ENCODE measurements around the gene SELENOW. TPM values are rescaled to one million over a fixed set of nuclear protein-coding genes. Genes with fewer than 3 reads are reported as not detected.
"Not testable (repeated sequence)": the region's sequence is repeated elsewhere in the genome, so short reads cannot be mapped to it uniquely, and the experiment has no call there.

The SELENOW gene
- total RNA-seq, 2 donors from 2014 or later: 89.5 to 101 TPM

- no peaks in the 10 kb centered on the region for H3K27me3 Mint-ChIP-seq
- no peaks in the 10 kb centered on the region for H3K9me3 ChIP-seq (ENCODE audit: control insufficient read depth, low read length, poor library complexity, severe bottlenecking)
- H3K4me1 Mint-ChIP-seq: peaks cover 28% of the 10 kb centered on the region
- peak overlapping the region; percentile 91 for H3K27ac Mint-ChIP-seq
- no peak for ATAC-seq
- no peak for DNase-seq
- peaks cover 12% of the 10 kb centered on the region for H3K36me3 Mint-ChIP-seq (ENCODE audit: low read depth)
- peak overlapping the region; percentile 97 for H3K4me3 Mint-ChIP-seq
Observed at GRCh38 chr19:47780215-47780551, 1.7 kb downstream of the SELENOW start.

- Mint-ChIP-seq H3K4me3 (peak overlapping the region; percentile 19), H3K4me1 (peaks cover 26% of the 10 kb centered on the region), H3K36me3 (ENCODE audit: low read depth) (peaks cover 12% of the 10 kb centered on the region), H3K27ac (no peak overlapping the region), H3K27me3 (no peaks in the 10 kb centered on the region)
- DNase-seq (no peak), ATAC-seq (no peak)
- H3K9me3 ChIP-seq (ENCODE audit: control insufficient read depth, low read length, poor library complexity, severe bottlenecking): no peaks in the 10 kb centered on the region
Observed at GRCh38 chr19:47781590-47782262, 3.2 kb downstream of the SELENOW start.

DNA sequence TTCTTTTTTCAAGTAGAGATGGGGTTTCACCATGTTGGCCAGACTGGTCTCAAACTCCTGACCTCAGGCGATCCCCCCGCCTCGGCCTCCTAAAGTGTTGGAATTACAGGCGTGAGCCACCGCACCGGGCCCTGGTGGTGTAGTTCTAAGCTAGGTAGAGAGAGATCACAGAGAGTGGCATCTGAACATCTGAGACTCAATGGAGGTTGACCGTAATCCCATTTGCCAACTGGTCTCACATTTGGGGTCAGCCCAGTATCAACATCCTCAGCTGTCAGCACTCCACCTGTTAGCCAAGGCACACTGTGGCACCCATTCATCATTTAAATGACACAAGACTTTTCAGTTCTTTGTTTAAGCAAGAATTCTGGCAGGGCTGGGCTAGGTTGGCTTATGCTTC is 8.1 kb downstream of the SELENOW start:
- H3K9me3 ChIP-seq (ENCODE audit: control insufficient read depth, low read length, poor library complexity, severe bottlenecking): no peaks in the 10 kb centered on the region
- no peak overlapping the region for H3K4me3 Mint-ChIP-seq
- DNase-seq (no peak), ATAC-seq (no peak)
- peaks cover 8% of the 10 kb centered on the region for H3K36me3 Mint-ChIP-seq (ENCODE audit: low read depth)
- peaks cover 7% of the 10 kb centered on the region for H3K4me1 Mint-ChIP-seq
- H3K27ac Mint-ChIP-seq: no peak overlapping the region
- H3K27me3 Mint-ChIP-seq: no peaks in the 10 kb centered on the region

DNA sequence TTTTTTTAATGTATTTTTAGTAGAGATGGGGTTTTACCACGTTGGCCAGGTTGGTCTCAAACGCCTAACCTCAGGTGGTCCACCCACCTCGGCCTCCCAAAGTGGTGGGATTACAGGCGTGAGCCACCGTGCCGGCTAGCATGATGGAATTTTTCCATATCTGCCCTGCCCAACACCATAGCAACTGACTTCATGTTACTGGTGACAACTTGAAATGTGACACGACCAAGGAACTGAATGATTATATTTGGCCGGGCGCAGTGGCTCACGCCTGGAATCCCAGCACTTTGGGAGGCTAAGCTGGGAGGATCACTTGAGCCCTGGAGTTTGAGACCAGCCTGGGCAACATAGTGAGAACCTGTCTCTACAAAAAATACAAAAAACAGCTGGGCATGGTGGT is 8.8 kb downstream of the SELENOW start:
- H3K27ac Mint-ChIP-seq, H3K4me1 Mint-ChIP-seq: not testable (repeated sequence)

DNA sequence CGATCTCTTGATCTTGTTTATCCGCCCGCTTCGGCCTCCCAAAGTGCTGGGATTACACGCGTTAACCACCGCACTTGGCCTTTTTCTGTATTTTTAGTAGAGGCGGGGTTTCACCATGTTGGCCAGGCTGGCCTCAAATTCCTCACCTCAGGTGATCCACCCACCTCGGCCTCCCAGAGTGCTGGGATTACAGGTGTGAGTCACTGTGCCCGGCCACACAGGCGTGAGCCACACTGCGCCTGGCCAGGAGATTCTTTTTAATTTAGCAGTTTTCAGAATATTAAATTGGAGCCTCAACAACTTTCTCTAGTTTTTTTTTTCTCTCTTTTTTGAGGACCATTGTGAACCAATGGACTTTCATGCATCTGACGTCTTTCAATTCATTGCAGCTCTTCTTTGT is 11.3 kb downstream of the SELENOW start:
- not testable (repeated sequence) for H3K9me3 ChIP-seq (ENCODE audit: control insufficient read depth, low read length, poor library complexity, severe bottlenecking); H3K27me3 Mint-ChIP-seq; H3K4me1 Mint-ChIP-seq; ATAC-seq; DNase-seq; H3K36me3 Mint-ChIP-seq (ENCODE audit: low read depth); H3K27ac Mint-ChIP-seq; H3K4me3 Mint-ChIP-seq

More for the DNA sequence above, 8.8 kb downstream of the SELENOW start:
- not testable (repeated sequence) for DNase-seq; H3K27me3 Mint-ChIP-seq; ATAC-seq; H3K4me3 Mint-ChIP-seq; H3K9me3 ChIP-seq (ENCODE audit: control insufficient read depth, low read length, poor library complexity, severe bottlenecking); H3K36me3 Mint-ChIP-seq (ENCODE audit: low read depth)

GRCh38 chr19:47790398-47790814 is 11.9 kb downstream of the SELENOW start:
- peaks cover 2% of the 10 kb centered on the region for H3K4me1 Mint-ChIP-seq
- DNase-seq (peak; percentile 65 to 83 (median 77)), ATAC-seq (peak; percentile 76)
- H3K4me3 Mint-ChIP-seq: no peak overlapping the region
- H3K27ac Mint-ChIP-seq: no peak overlapping the region
- peaks cover 2% of the 10 kb centered on the region for H3K9me3 ChIP-seq (ENCODE audit: control insufficient read depth, low read length, poor library complexity, severe bottlenecking)
- H3K27me3 Mint-ChIP-seq: no peaks in the 10 kb centered on the region
- no peaks in the 10 kb centered on the region for H3K36me3 Mint-ChIP-seq (ENCODE audit: low read depth)

- no peak for ATAC-seq
- H3K4me1 Mint-ChIP-seq: peaks cover 2% of the 10 kb centered on the region
- no peak for DNase-seq
- no peak overlapping the region for H3K4me3 Mint-ChIP-seq
- peaks cover 2% of the 10 kb centered on the region for H3K9me3 ChIP-seq (ENCODE audit: control insufficient read depth, low read length, poor library complexity, severe bottlenecking)
- no peaks in the 10 kb centered on the region for H3K27me3 Mint-ChIP-seq
- H3K27ac Mint-ChIP-seq: no peak overlapping the region
- H3K36me3 Mint-ChIP-seq (ENCODE audit: low read depth): no peaks in the 10 kb centered on the region
Observed at GRCh38 chr19:47792616-47793015, 14.1 kb downstream of the SELENOW start.

DNA sequence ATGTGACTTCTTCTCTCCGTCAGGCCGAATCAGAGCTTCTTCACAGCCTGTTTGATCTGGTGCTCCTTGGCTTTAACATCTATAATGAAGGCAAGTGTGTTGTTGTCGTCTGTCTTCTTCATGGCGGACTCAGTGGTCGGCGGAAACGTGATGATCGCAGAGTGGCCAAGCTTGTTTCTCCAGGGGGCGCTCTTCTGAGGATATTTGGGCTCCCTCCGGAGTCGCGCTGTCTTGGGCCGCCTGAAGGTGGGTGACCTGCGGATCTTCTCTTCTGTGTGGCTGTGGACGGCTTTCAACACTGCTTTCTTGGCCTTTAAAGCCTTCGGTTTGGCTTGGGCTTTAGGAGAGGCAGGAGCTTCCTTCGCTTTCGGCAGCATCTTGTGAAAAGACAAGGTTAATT is 16.0 kb downstream of the SELENOW start:
- peaks cover 16% of the 10 kb centered on the region for H3K27me3 Mint-ChIP-seq
- peaks cover 4% of the 10 kb centered on the region for H3K36me3 Mint-ChIP-seq (ENCODE audit: low read depth)
- peaks cover 2% of the 10 kb centered on the region for H3K9me3 ChIP-seq (ENCODE audit: control insufficient read depth, low read length, poor library complexity, severe bottlenecking)
- no peak overlapping the region for H3K27ac Mint-ChIP-seq
- no peak for DNase-seq
- H3K4me1 Mint-ChIP-seq: peaks cover 2% of the 10 kb centered on the region
- no peak for ATAC-seq
- H3K4me3 Mint-ChIP-seq: no peak overlapping the region

DNA sequence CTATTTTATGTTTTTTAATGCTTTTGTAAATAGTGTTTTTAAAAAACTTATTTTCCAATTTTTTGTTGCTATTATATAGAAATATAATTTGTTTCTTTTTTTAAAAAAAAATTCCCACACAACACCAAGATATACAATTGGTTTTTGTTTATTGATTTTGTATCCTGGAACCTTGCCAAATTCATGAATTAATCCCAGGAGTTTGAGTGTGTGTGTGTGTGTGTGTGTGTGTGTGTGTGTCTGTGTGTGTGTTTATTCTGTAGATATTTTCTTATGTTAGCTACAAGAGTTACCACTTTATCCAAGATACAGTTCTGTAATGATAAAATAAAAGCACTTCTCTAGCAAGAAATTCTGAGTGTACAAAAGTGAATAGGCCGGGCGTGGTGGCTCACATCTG is 18.3 kb downstream of the SELENOW start:
- H3K27ac Mint-ChIP-seq: no peak overlapping the region
- ATAC-seq (no peak), DNase-seq (no peak)
- H3K4me1 Mint-ChIP-seq: no peaks in the 10 kb centered on the region
- no peak overlapping the region for H3K4me3 Mint-ChIP-seq
- peaks cover 2% of the 10 kb centered on the region for H3K9me3 ChIP-seq (ENCODE audit: control insufficient read depth, low read length, poor library complexity, severe bottlenecking)
- peaks cover 16% of the 10 kb centered on the region for H3K27me3 Mint-ChIP-seq
- H3K36me3 Mint-ChIP-seq (ENCODE audit: low read depth): peaks cover 4% of the 10 kb centered on the region

- no peak for ATAC-seq
- Mint-ChIP-seq H3K4me3 (no peak overlapping the region), H3K27ac (no peak overlapping the region)
Observed at GRCh38 chr19:47797996-47798903, 19.7 kb downstream of the SELENOW start.

GRCh38 chr19:47798904-47799266 is 20.4 kb downstream of the SELENOW start:
- H3K9me3 ChIP-seq (ENCODE audit: control insufficient read depth, low read length, poor library complexity, severe bottlenecking): no peaks in the 10 kb centered on the region
- no peaks in the 10 kb centered on the region for H3K4me1 Mint-ChIP-seq
- DNase-seq: no peak
- no peak overlapping the region for H3K27ac Mint-ChIP-seq
- H3K4me3 Mint-ChIP-seq: no peak overlapping the region
- ATAC-seq: no peak
- H3K27me3 Mint-ChIP-seq: peaks cover 16% of the 10 kb centered on the region
- H3K36me3 Mint-ChIP-seq (ENCODE audit: low read depth): peaks cover 4% of the 10 kb centered on the region

More at GRCh38 chr19:47797996-47798903, 19.7 kb downstream of the SELENOW start:
- no peaks in the 10 kb centered on the region for H3K4me1 Mint-ChIP-seq
- H3K36me3 Mint-ChIP-seq (ENCODE audit: low read depth): peaks cover 4% of the 10 kb centered on the region
- H3K27me3 Mint-ChIP-seq: peaks cover 16% of the 10 kb centered on the region
- H3K9me3 ChIP-seq (ENCODE audit: control insufficient read depth, low read length, poor library complexity, severe bottlenecking): no peaks in the 10 kb centered on the region
- DNase-seq: no peak

- ATAC-seq: no peak
- no peaks in the 10 kb centered on the region for H3K4me1 Mint-ChIP-seq
- H3K36me3 Mint-ChIP-seq (ENCODE audit: low read depth): peaks cover 4% of the 10 kb centered on the region
- H3K27me3 Mint-ChIP-seq: peaks cover 22% of the 10 kb centered on the region
- DNase-seq: no peak
- no peak overlapping the region for H3K4me3 Mint-ChIP-seq
- H3K27ac Mint-ChIP-seq: no peak overlapping the region
- H3K9me3 ChIP-seq (ENCODE audit: control insufficient read depth, low read length, poor library complexity, severe bottlenecking): no peaks in the 10 kb centered on the region
Observed at GRCh38 chr19:47801270-47801669, 22.8 kb downstream of the SELENOW start.

- H3K4me1 Mint-ChIP-seq: no peaks in the 10 kb centered on the region
- H3K27me3 Mint-ChIP-seq: peaks cover 22% of the 10 kb centered on the region
- H3K36me3 Mint-ChIP-seq (ENCODE audit: low read depth): peaks cover 4% of the 10 kb centered on the region
- ATAC-seq (no peak), DNase-seq (no peak)
- peak overlapping the region; percentile 70 for H3K27ac Mint-ChIP-seq
- H3K9me3 ChIP-seq (ENCODE audit: control insufficient read depth, low read length, poor library complexity, severe bottlenecking): no peaks in the 10 kb centered on the region
- no peak overlapping the region for H3K4me3 Mint-ChIP-seq
Observed at GRCh38 chr19:47802521-47803043, 24.1 kb downstream of the SELENOW start.
